GM21526 (cell line): ENCODE measurements around the gene DGCR8.

Experiments used
- ATAC-seq: cut with Tn5 transposase; IDR thresholded peaks from one replicate; pipeline ENCODE4 v1.9.1; 2021; ENCODE audit warnings: moderate library complexity; ENCODE audit not compliant: unreplicated experiment, low FRiP score

The DGCR8 gene

GRCh38 chr22:20079745-20080444, at the start of gene DGCR8:
Gene DGCR8, plus strand, starts transcription at chr22:20080241. Its CDS starts 5,723 bp downstream, at chr22:20085964.
- ATAC-seq, result peak; percentile 65

GRCh38 chr22:20031732-20032406, 48.2 kb upstream of the DGCR8 start:
- no peak for ATAC-seq

GRCh38 chr22:20032407-20032991, 47.5 kb upstream of the DGCR8 start:
- no peak for ATAC-seq

- no peak for ATAC-seq
Observed at GRCh38 chr22:20033045-20033706, 46.9 kb upstream of the DGCR8 start.

- no peak for ATAC-seq
Observed at GRCh38 chr22:20034143-20034542, 45.9 kb upstream of the DGCR8 start.

- no peak for ATAC-seq
Observed at GRCh38 chr22:20035375-20036083, 44.5 kb upstream of the DGCR8 start.

- ATAC-seq, result no peak
Observed at GRCh38 chr22:20036084-20036482, 44.0 kb upstream of the DGCR8 start.

- no peak for ATAC-seq
Observed at GRCh38 chr22:20036535-20037392, 43.3 kb upstream of the DGCR8 start.

- ATAC-seq, result no peak
Observed at GRCh38 chr22:20037419-20037818, 42.6 kb upstream of the DGCR8 start.

GRCh38 chr22:20038574-20038973, 41.5 kb upstream of the DGCR8 start:
- ATAC-seq, result no peak

GRCh38 chr22:20039683-20040325, 40.2 kb upstream of the DGCR8 start:
- no peak for ATAC-seq

GRCh38 chr22:20040327-20041200, 39.5 kb upstream of the DGCR8 start:
- no peak for ATAC-seq

- ATAC-seq, result no peak
Observed at GRCh38 chr22:20043057-20043996, 36.7 kb upstream of the DGCR8 start.

- ATAC-seq, result no peak
Observed at GRCh38 chr22:20043997-20044342, 36.1 kb upstream of the DGCR8 start.

- ATAC-seq, result no peak
Observed at GRCh38 chr22:20044495-20045151, 35.4 kb upstream of the DGCR8 start.

- ATAC-seq, result no peak
Observed at GRCh38 chr22:20046730-20047129, 33.3 kb upstream of the DGCR8 start.

- no peak for ATAC-seq
Observed at GRCh38 chr22:20051927-20052308, 28.1 kb upstream of the DGCR8 start.
